KG1 (cell line): Measurements from ENCODE around the gene GRIPAP1.

Source experiments
- DNase-seq: peaks from one replicate; lab custom pipeline; 2025; lab: John Stamatoyannopoulos, UW

Gene GRIPAP1

DNA sequence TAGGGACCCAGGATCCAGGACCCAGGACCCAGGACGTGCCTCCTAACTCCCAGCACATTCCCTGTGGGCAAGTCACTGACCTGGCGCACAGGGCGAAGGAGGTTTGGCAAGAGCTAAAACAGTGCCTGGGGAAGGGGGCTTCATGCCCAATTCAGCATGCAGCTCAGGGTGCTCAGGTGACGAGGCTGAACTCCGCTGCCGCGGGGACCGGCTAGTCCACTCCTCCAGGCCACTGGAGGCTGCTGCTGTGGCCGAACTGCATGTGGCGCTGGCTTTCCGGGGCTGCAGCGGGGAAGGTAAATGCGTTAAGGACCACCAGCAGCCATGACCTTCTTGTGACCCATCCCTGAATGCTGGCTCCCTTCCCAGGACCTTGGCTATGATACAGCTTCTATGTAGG lies 78.3 kb downstream of the GRIPAP1 start:
- no peak for DNase-seq
